A549 (cell line): ENCODE results near the gene STAT1. TPM values are rescaled to one million over a fixed set of nuclear protein-coding genes. Genes with fewer than 3 reads are reported as not detected.

Experiments used
- ATAC-seq, 2 experiments: fragments of 200-7000 bp in 1 of 2; fragments of >200 bp in 1 of 2; cut with Nextera tagmentation in 1 of 2; cut with Tn5 transposase in 1 of 2; 3 replicates each; pipeline versions ENCODE4 v1.8.0 to v1.9.1; 2018 to 2020; ENCODE audit warnings: mild to moderate bottlenecking in 1 of 2, moderate library complexity in 1 of 2
- CTCF ChIA-PET: fragments of 300-600 bp; sonication (Branson Sonifier 250); formaldehyde crosslinking; extraction: SDS; loops from one replicate; lab custom pipeline; 2021; ENCODE audit warnings: antibody characterized with exemption, inconsistent platforms; lab: Yijun Ruan, JAX
- POLR2A ChIA-PET: fragments of 350-600 bp; formaldehyde crosslinking; extraction: SDS; loops from one replicate; lab custom pipeline; 2021; ENCODE audit warnings: antibody characterized with exemption, inconsistent platforms; lab: Yijun Ruan, JAX
- DNase-seq, 2 experiments: peaks; one replicate each; pipeline versions ENCODE4 v3.0.0 to v3.0.0-alpha.2; 2011 to 2016; ENCODE audit warnings: low read depth in 1 of 2, low spot score in 1 of 2
- FAIRE-seq: peaks from 2 replicates; lab custom pipeline; 2011; peaks lifted over from hg19 to GRCh38; lab: Jason Lieb, UNC
- H3K27ac ChIP-seq, 2 experiments: fragments of >200 bp; sonication (Bioruptor Twin); formaldehyde crosslinking; 3 replicates each; pipeline ENCODE4 v1.5.1; 2016 to 2017
- H3K4me1 ChIP-seq: fragments of >200 bp; sonication (Bioruptor Twin); formaldehyde crosslinking; 3 replicates; pipeline ENCODE4 v1.6.1; 2016
- H3K4me2 ChIP-seq: fragments of >200 bp; sonication (Bioruptor Twin); formaldehyde crosslinking; 3 replicates; pipeline ENCODE4 v1.6.1; 2016
- H3K4me3 ChIP-seq: fragments of >200 bp; sonication (Bioruptor Twin); formaldehyde crosslinking; 3 replicates; pipeline ENCODE4 v1.5.1; 2016
- H3K9me3 ChIP-seq: fragments of >200 bp; sonication (Bioruptor Twin); formaldehyde crosslinking; 3 replicates; pipeline ENCODE4 v1.6.1; 2016
- ATOH8 ChIP-seq: fragments of 250-450 bp; sonication (Bioruptor Pico); IDR thresholded peaks from 2 replicates; pipeline ENCODE4 v1.5.0; 2020; ENCODE audit warnings: low read depth, mild to moderate bottlenecking, moderate library complexity
- CHD2 ChIP-seq: fragments of 150-350 bp; IDR thresholded peaks from 2 replicates; pipeline ENCODE4 v1.6.1; 2014; ENCODE audit warnings: low read length; ENCODE audit not compliant: partially characterized antibody
- CHD4 ChIP-seq: fragments of 200-600 bp; sonication (generic); IDR thresholded peaks from 2 replicates; pipeline ENCODE4 v1.6.1; 2016; ENCODE audit warnings: antibody characterized with exemption, mild to moderate bottlenecking, borderline replicate concordance
- EHMT2 ChIP-seq: fragments of 200-600 bp; sonication (generic); IDR thresholded peaks from 2 replicates; pipeline ENCODE4 v1.6.1; 2016; ENCODE audit warnings: antibody characterized with exemption, low read depth, mild to moderate bottlenecking, moderate library complexity
- ELK1 ChIP-seq: fragments of 150-350 bp; IDR thresholded peaks from 2 replicates; pipeline ENCODE4 v1.6.1; 2014; ENCODE audit warnings: low read depth, mild to moderate bottlenecking, low read length
- EP300 ChIP-seq, 2 experiments: fragments of >200 bp; sonication (Bioruptor Twin); formaldehyde crosslinking; IDR thresholded peaks; 2 replicates in 1 of 2; 3 replicates in 1 of 2; pipeline ENCODE4 v1.6.1; 2016 to 2017
- FOSB ChIP-seq: fragments of 250-450 bp; sonication (Bioruptor Pico); IDR thresholded peaks from 2 replicates; pipeline ENCODE4 v1.5.0; 2020; ENCODE audit warnings: mild to moderate bottlenecking, moderate library complexity
- FOSL2 ChIP-seq, 2 experiments: fragments of 450-650 bp in 1 of 2; fragments of >200 bp in 1 of 2; sonication (Bioruptor Twin) in 1 of 2; formaldehyde crosslinking; IDR thresholded peaks; 2 replicates each; pipeline versions ENCODE4 v1.5.0 to v1.6.1; 2016 to 2020; ENCODE audit warnings: mild to moderate bottlenecking in 1 of 2, moderate library complexity in 1 of 2
- GATA3 ChIP-seq: IDR thresholded peaks from 2 replicates; pipeline ENCODE4 v1.6.1; 2012; ENCODE audit warnings: borderline replicate concordance
- HDAC2 ChIP-seq: fragments of 200-600 bp; sonication (generic); IDR thresholded peaks from 2 replicates; pipeline ENCODE4 v1.6.1; 2016
- KDM5A ChIP-seq: fragments of 200-600 bp; sonication (generic); IDR thresholded peaks from 2 replicates; pipeline ENCODE4 v1.6.1; 2016; ENCODE audit warnings: antibody characterized with exemption, mild to moderate bottlenecking
- MAFK ChIP-seq: fragments of 450-650 bp; IDR thresholded peaks from 2 replicates; pipeline ENCODE4 v1.6.1; 2014; ENCODE audit not compliant: partially characterized antibody
- NPAS2 ChIP-seq: fragments of 250-450 bp; sonication (Bioruptor Pico); IDR thresholded peaks from 2 replicates; pipeline ENCODE4 v1.8.0; 2022; ENCODE audit warnings: mild to moderate bottlenecking, moderate library complexity, borderline replicate concordance
- POLR2A ChIP-seq: IDR thresholded peaks from 2 replicates; pipeline ENCODE4 v1.6.1; 2012; ENCODE audit warnings: mild to moderate bottlenecking, low read length
- RCOR1 ChIP-seq: fragments of 150-350 bp; IDR thresholded peaks from 2 replicates; pipeline ENCODE4 v1.6.1; 2014; ENCODE audit warnings: antibody characterized with exemption, low read length, low read depth
- RFX5 ChIP-seq: fragments of 450-650 bp; IDR thresholded peaks from 2 replicates; pipeline ENCODE4 v1.7.1; 2014; ENCODE audit warnings: antibody characterized with exemption, mild to moderate bottlenecking, moderate library complexity
- SREBF2 ChIP-seq: fragments of 450-650 bp; IDR thresholded peaks from 2 replicates; pipeline ENCODE4 v1.6.1; 2014; ENCODE audit warnings: mild to moderate bottlenecking, moderate library complexity
- ZFP36 ChIP-seq: fragments of 450-650 bp; IDR thresholded peaks from 2 replicates; pipeline ENCODE4 v1.6.1; 2014; ENCODE audit warnings: borderline replicate concordance; ENCODE audit not compliant: partially characterized antibody
- WGBS: methylation state at CpG from one replicate; pipeline ENCODE4 v1.1.6; 2017; ENCODE audit errors: missing lambda C conversion rate; 5-methylcytosine and 5-hydroxymethylcytosine counted together
- polyA plus RNA-seq, 4 experiments: library from polyadenylated mRNA; depleted of rRNA in 3 of 4; stranded (reverse); fragments of >200 nt; fragmentation: RNase III in 1 of 4; extraction: RNeasy Plus Mini Kit Qiagen cat#74134 plus additional on column Dnase treatment in 1 of 4; gene quantifications; 2 replicates in 3 of 4; 3 replicates in 1 of 4; pipeline ENCODE4 v1.2.3, GENCODE V29; 2011 to 2017

STAT1 gene
- polyA plus RNA-seq, 2 of the 4 experiments (the other 2 are of a cell fraction) = 105 to 182 TPM

GRCh38 chr2:190987938-190988337 is 26.0 kb downstream of the STAT1 start:
- ChIA-PET CTCF (interaction anchor here (1.0 to 2.3 kb wide), 2 partner anchors 9 to 207 kb away, joined by 3 to 16 read pairs; no protein-coding TSS in a partner anchor), POLR2A (no interaction called here)
- Histone ChIP-seq H3K4me1 (no peaks in the 10 kb centered on the region), H3K27ac (no peak overlapping the region), H3K9me3 (no peaks in the 10 kb centered on the region), H3K4me2 (no peak overlapping the region), H3K4me3 (no peak overlapping the region)
- 92% methylated on average over 5 of the region's 5 CpGs for whole genome bisulfite sequencing
- TF ChIP-seq CHD4 (no peak), ZFP36 (no peak), FOSB (CRISPR knock-in tag) (no peak)
- FAIRE-seq = no peak
- ATAC-seq = no peak
- no peak for DNase-seq

GRCh38 chr2:190987116-190987515 is 26.9 kb downstream of the STAT1 start:
- CTCF ChIA-PET = interaction anchor here (0.8 to 2.3 kb wide), 2 partner anchors 9 to 131 kb away, joined by 3 to 16 read pairs; no protein-coding TSS in a partner anchor
- H3K9me3 ChIP-seq = no peaks in the 10 kb centered on the region
- H3K27ac ChIP-seq = no peak overlapping the region
- no peak for TF ChIP-seq ELK1
- TF ChIP-seq, all 56 proteins: peak for 0
- DNase-seq (no peak), ATAC-seq (no peak), FAIRE-seq (no peak)
- POLR2A ChIA-PET = no interaction called here
- 93% methylated on average over 1 of the region's 1 CpG for WGBS
- H3K4me3 ChIP-seq = no peak overlapping the region
- no peaks in the 10 kb centered on the region for H3K4me1 ChIP-seq
- no peak overlapping the region for H3K4me2 ChIP-seq

GRCh38 chr2:190986221-190986953 is 27.6 kb downstream of the STAT1 start:
- no peak overlapping the region for H3K4me2 ChIP-seq
- 85% methylated on average over 13 of the region's 13 CpGs for WGBS
- H3K4me1 ChIP-seq = no peaks in the 10 kb centered on the region
- H3K27ac ChIP-seq = no peak overlapping the region
- ChIA-PET POLR2A (no interaction called here), CTCF (interaction anchor here (0.7 to 2.3 kb wide), 4 partner anchors 10 to 185 kb away, joined by 3 to 16 read pairs (median 3); no protein-coding TSS in a partner anchor)
- TF ChIP-seq SREBF2 (no peak), EP300 (IDR thresholded peaks at IDR 0.05) (no peak), ATOH8 (no peak), RCOR1 (no peak), FOSL2 (IDR thresholded peaks at IDR 0.05) (no peak), FOSL2 (CRISPR knock-in tag; IDR thresholded peaks at IDR 0.05) (no peak)
- no peaks in the 10 kb centered on the region for H3K9me3 ChIP-seq
- ATAC-seq = no peak; a peak in 3 of 6 replicates
- FAIRE-seq = no peak
- H3K4me3 ChIP-seq = no peak overlapping the region
- no peak for DNase-seq

GRCh38 chr2:190984595-190984994 is 29.4 kb downstream of the STAT1 start:
- POLR2A ChIA-PET = no interaction called here
- TF ChIP-seq NPAS2 (CRISPR knock-in tag) (no peak), MAFK (no peak), ATOH8 (no peak), HDAC2 (no peak), FOSL2 (IDR thresholded peaks at IDR 0.05) (no peak), FOSL2 (CRISPR knock-in tag; IDR thresholded peaks at IDR 0.05) (no peak), EHMT2 (no peak), POLR2A (no peak), CHD2 (no peak), GATA3 (no peak), RFX5 (no peak), KDM5A (no peak)
- Histone ChIP-seq H3K4me1 (0 out of 3 replicates have a peak, but pooled peaks cover 3% of the 10 kb centered on the region), H3K9me3 (no peaks in the 10 kb centered on the region), H3K4me2 (no peak overlapping the region), H3K4me3 (no peak overlapping the region), H3K27ac (no peak overlapping the region)
- ATAC-seq = peak in 1 of 2 experiments; percentile 35; a peak in 3 of 6 replicates
- no peak for FAIRE-seq
- DNase-seq = no peak
- 85% methylated on average over 5 of the region's 5 CpGs for WGBS
- CTCF ChIA-PET = interaction anchor here (1.4 kb wide), 1 partner anchor 35 kb away, joined by 3 read pairs; no protein-coding TSS in a partner anchor
